Keratinocyte (primary cell): ENCODE data around the gene NBPF1. TPM values are rescaled to one million over a fixed set of nuclear protein-coding genes. Genes with fewer than 3 reads are reported as not detected.
"Not testable (repeated sequence)": the region's sequence is repeated elsewhere in the genome, so short reads cannot be mapped to it uniquely, and the experiment has no call there.

Experiments
- DNase-seq: peaks from one replicate; pipeline ENCODE4 v3.0.0-alpha.2; 2011; ENCODE audit warnings: low read depth, missing footprints, low spot score
- FAIRE-seq: peaks from 2 replicates; lab custom pipeline; 2011; peaks lifted over from hg19 to GRCh38; lab: Jason Lieb, UNC
- H2AFZ ChIP-seq: 2 replicates; pipeline ENCODE4 v1.6.0; 2012; ENCODE audit warnings: low read length, control low read depth, inconsistent platforms; ENCODE audit not compliant: control insufficient read depth
- H3K27ac ChIP-seq: 2 replicates; pipeline ENCODE4 v1.5.1; 2011; ENCODE audit warnings: low read length; ENCODE audit not compliant: control insufficient read depth, insufficient read depth
- H3K27me3 ChIP-seq: 3 replicates; pipeline ENCODE4 v1.6.0; 2011; ENCODE audit warnings: low read length; ENCODE audit not compliant: control insufficient read depth, insufficient read depth; ENCODE audit errors: extremely low read depth
- H3K36me3 ChIP-seq, 2 experiments: 2 replicates in 1 of 2; 3 replicates in 1 of 2; pipeline ENCODE4 v1.5.1; 2011; ENCODE audit warnings: low read length in 2 of 2, mild to moderate bottlenecking in 1 of 2; ENCODE audit not compliant: control insufficient read depth in 2 of 2, insufficient read depth in 2 of 2; ENCODE audit errors: extremely low read depth in 1 of 2
- H3K4me1 ChIP-seq: 3 replicates; pipeline ENCODE4 v1.5.1; 2011; ENCODE audit warnings: low read length; ENCODE audit not compliant: control insufficient read depth, insufficient read depth; ENCODE audit errors: extremely low read depth
- H3K4me2 ChIP-seq: 3 replicates; pipeline ENCODE4 v1.6.0; 2011; ENCODE audit warnings: low read depth, low read length; ENCODE audit not compliant: control insufficient read depth, insufficient read depth; ENCODE audit errors: extremely low read depth
- H3K4me3 ChIP-seq, 3 experiments: fragments of 200-600 bp in 1 of 3; sonication (generic) in 1 of 3; 2 replicates in 2 of 3; 3 replicates in 1 of 3; pipeline ENCODE4 v1.5.1; 2011 to 2016; ENCODE audit warnings: low read length in 3 of 3, mild to moderate bottlenecking in 3 of 3, control low read depth in 2 of 3, inconsistent platforms in 1 of 3, low read depth in 1 of 3, mixed read lengths in 1 of 3, mixed run types in 1 of 3, moderate library complexity in 1 of 3; ENCODE audit not compliant: control insufficient read depth in 2 of 3, insufficient read depth in 2 of 3; ENCODE audit errors: extremely low read depth in 1 of 3
- H3K79me2 ChIP-seq: 2 replicates; pipeline ENCODE4 v1.6.0; 2012; ENCODE audit warnings: low read length; ENCODE audit not compliant: control insufficient read depth, insufficient read depth
- H3K9ac ChIP-seq: 3 replicates; pipeline ENCODE4 v1.6.0; 2011; ENCODE audit warnings: low read length; ENCODE audit not compliant: control insufficient read depth, insufficient read depth; ENCODE audit errors: extremely low read depth
- H3K9me1 ChIP-seq: 3 replicates; pipeline ENCODE4 v1.6.0; 2011; ENCODE audit warnings: low read length; ENCODE audit not compliant: control insufficient read depth, insufficient read depth; ENCODE audit errors: extremely low read depth
- H3K9me3 ChIP-seq: 2 replicates; pipeline ENCODE4 v1.5.1; 2012; ENCODE audit warnings: low read depth, low read length; ENCODE audit not compliant: control insufficient read depth
- H4K20me1 ChIP-seq: 3 replicates; pipeline ENCODE4 v1.6.0; 2011; ENCODE audit warnings: low read length; ENCODE audit not compliant: control insufficient read depth, insufficient read depth; ENCODE audit errors: extremely low read depth
- dilution Hi-C: fragments of 300-500 bp; cut with MboI; formaldehyde crosslinking; loops from one replicate; pipeline ENCODE4 v1.7.0; 2020; ENCODE audit warnings: low sequenced_read_pairs; ENCODE audit not compliant: extremely low pct_ligation_motif_present
- polyA plus RNA-seq, 5 experiments: library from polyadenylated mRNA; depleted of rRNA in 3 of 5; stranded (reverse) in 3 of 5; stranded (forward) in 1 of 5; unstranded in 1 of 5; fragments of >200 nt; gene quantifications; 1 replicate in 1 of 5; 2 replicates in 3 of 5; 3 replicates in 1 of 5; pipeline versions ENCODE4 v1.2.1 to v1.2.3, GENCODE V29; 2011 to 2012; ENCODE audit warnings: missing spikeins in 2 of 5, low read depth in 1 of 5, low replicate concordance in 1 of 5

The NBPF1 gene
- polyA plus RNA-seq, 1 donor (not counting 4 experiments of a cell fraction or from before 2014, with no cell fraction given): 16.4 TPM

- H2AFZ ChIP-seq, H3K79me2 ChIP-seq, H3K9ac ChIP-seq, H4K20me1 ChIP-seq, H3K4me2 ChIP-seq, H3K27ac ChIP-seq, H3K36me3 ChIP-seq, H3K4me3 ChIP-seq, dilution Hi-C loops, H3K9me1 ChIP-seq, H3K4me1 ChIP-seq, H3K27me3 ChIP-seq, H3K9me3 ChIP-seq, DNase-seq, FAIRE-seq: not testable (repeated sequence)
Measured at GRCh38 chr1:16561035-16561434, 52.3 kb downstream of the NBPF1 start.

DNA sequence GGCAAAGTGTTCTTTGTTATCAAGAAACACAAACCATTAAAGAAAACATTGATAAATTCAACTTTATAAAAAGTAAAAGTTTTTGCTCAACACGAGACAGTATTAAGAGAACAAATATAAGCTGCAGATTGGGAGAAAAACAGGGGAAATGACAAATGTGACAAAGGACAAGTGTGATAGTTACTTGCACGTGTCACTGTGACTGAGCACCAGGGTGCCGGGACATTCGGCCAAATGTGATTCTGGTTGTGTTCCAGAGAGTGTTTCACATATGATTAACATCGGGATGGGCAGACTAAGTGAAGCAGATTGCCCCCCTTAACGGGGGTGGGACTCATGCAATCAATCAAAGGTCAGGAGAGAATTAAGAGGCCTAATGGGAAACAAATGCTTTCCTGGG lies 52.9 kb downstream of the NBPF1 start:
- H3K27me3 ChIP-seq, DNase-seq, H3K4me1 ChIP-seq, H3K4me2 ChIP-seq, dilution Hi-C loops, FAIRE-seq, H4K20me1 ChIP-seq, H3K9ac ChIP-seq, H3K36me3 ChIP-seq, H3K9me3 ChIP-seq, H3K4me3 ChIP-seq, H3K27ac ChIP-seq, H3K9me1 ChIP-seq, H2AFZ ChIP-seq, H3K79me2 ChIP-seq: not testable (repeated sequence)

DNA sequence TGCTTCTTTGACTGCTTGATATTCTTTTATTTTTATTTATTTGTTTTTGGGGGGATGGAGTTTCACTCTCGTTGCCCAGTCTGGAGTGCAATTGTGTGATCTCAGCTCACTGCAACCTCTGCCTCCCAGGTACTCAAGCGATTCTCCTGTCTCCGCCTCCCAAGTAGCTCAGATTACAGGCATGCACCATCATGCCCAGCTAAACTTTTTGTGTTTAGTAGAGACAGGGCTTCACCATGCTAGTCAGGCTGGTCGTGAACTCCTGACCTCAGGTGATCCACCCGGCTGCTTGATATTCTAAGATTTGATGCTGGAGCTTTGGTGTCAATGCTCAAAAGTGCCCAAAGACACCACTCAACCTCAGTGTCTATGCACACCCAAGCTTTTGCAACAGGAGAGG lies 53.7 kb downstream of the NBPF1 start:
- dilution Hi-C loops, H3K4me3 ChIP-seq, H3K9ac ChIP-seq, H3K79me2 ChIP-seq, H3K27me3 ChIP-seq, H3K4me1 ChIP-seq, H4K20me1 ChIP-seq, H3K4me2 ChIP-seq, H3K27ac ChIP-seq, H2AFZ ChIP-seq, H3K9me1 ChIP-seq, DNase-seq, H3K9me3 ChIP-seq, H3K36me3 ChIP-seq: not testable (repeated sequence)
- peak; percentile 46 for FAIRE-seq

GRCh38 chr1:16557034-16557433 lies 56.3 kb downstream of the NBPF1 start:
- H3K36me3 ChIP-seq, H3K4me2 ChIP-seq, H3K9me3 ChIP-seq, H3K4me3 ChIP-seq, H3K27me3 ChIP-seq, DNase-seq, FAIRE-seq, H3K9ac ChIP-seq, H3K79me2 ChIP-seq, H2AFZ ChIP-seq, dilution Hi-C loops, H3K4me1 ChIP-seq, H3K9me1 ChIP-seq, H3K27ac ChIP-seq, H4K20me1 ChIP-seq: not testable (repeated sequence)

GRCh38 chr1:16553244-16553643 lies 60.1 kb downstream of the NBPF1 start:
- H3K9me1 ChIP-seq, H3K9me3 ChIP-seq, H2AFZ ChIP-seq, H3K9ac ChIP-seq, H3K27me3 ChIP-seq, H3K36me3 ChIP-seq, H4K20me1 ChIP-seq, DNase-seq, H3K4me3 ChIP-seq, dilution Hi-C loops, H3K4me1 ChIP-seq, FAIRE-seq, H3K27ac ChIP-seq, H3K4me2 ChIP-seq, H3K79me2 ChIP-seq: not testable (repeated sequence)
